Measurements from ENCODE around the gene TMEM132D. TPM values are rescaled to one million over a fixed set of nuclear protein-coding genes. Genes with fewer than 3 reads are reported as not detected.

The TMEM132D gene
- polyA plus RNA-seq, 1 experiment, result not detected

GRCh38 chr12:129073157-129073915 lies 830.5 kb downstream of the TMEM132D start:
- POLR2A ChIA-PET, result no interaction called here
- TF ChIP-seq CTCF (IDR thresholded peaks at IDR 0.05; ENCODE audit: low read depth, low read length), result no peak
- no peaks in the 10 kb centered on the region for H3K27me3 ChIP-seq (ENCODE audit: control insufficient read depth, insufficient read depth, low read length)

GRCh38 chr12:129071362-129071761 lies 832.5 kb downstream of the TMEM132D start:
- POLR2A ChIA-PET, result no interaction called here
- CTCF ChIA-PET, result no interaction called here
- no peak for TF ChIP-seq CTCF (IDR thresholded peaks at IDR 0.05; ENCODE audit: low read depth, low read length)
- Histone ChIP-seq H3K4me3 (ENCODE audit: low read depth, low read length) (no peak overlapping the region), H3K27ac (ENCODE audit: low read depth, low read length) (no peak overlapping the region), H3K9me3 (ENCODE audit: control insufficient read depth, insufficient read depth, low read length) (peaks cover 72% of the 10 kb centered on the region), H3K27me3 (ENCODE audit: control insufficient read depth, insufficient read depth, low read length) (no peaks in the 10 kb centered on the region)
- DNase-seq (ENCODE audit: low read depth, low spot score), result no peak

More at GRCh38 chr12:129073157-129073915, 830.5 kb downstream of the TMEM132D start:
- CTCF ChIA-PET, result no interaction called here
- DNase-seq (ENCODE audit: low read depth, low spot score), result no peak
- Histone ChIP-seq H3K27ac (ENCODE audit: low read depth, low read length) (no peak overlapping the region), H3K4me3 (ENCODE audit: low read depth, low read length) (no peak overlapping the region), H3K9me3 (ENCODE audit: control insufficient read depth, insufficient read depth, low read length) (peaks cover 68% of the 10 kb centered on the region)

GRCh38 chr12:129069886-129070285 lies 833.9 kb downstream of the TMEM132D start:
- DNase-seq (ENCODE audit: low read depth, low spot score), result no peak
- CTCF ChIA-PET, result no interaction called here
- no peaks in the 10 kb centered on the region for H3K27me3 ChIP-seq (ENCODE audit: control insufficient read depth, insufficient read depth, low read length)

GRCh38 chr12:129068684-129069083 lies 835.1 kb downstream of the TMEM132D start:
- Histone ChIP-seq H3K27me3 (ENCODE audit: control insufficient read depth, insufficient read depth, low read length) (no peaks in the 10 kb centered on the region), H3K9me3 (ENCODE audit: control insufficient read depth, insufficient read depth, low read length) (peaks cover 77% of the 10 kb centered on the region), H3K4me3 (ENCODE audit: low read depth, low read length) (no peak overlapping the region), H3K27ac (ENCODE audit: low read depth, low read length) (no peak overlapping the region)
- CTCF ChIA-PET, result no interaction called here
- no peak for DNase-seq (ENCODE audit: low read depth, low spot score)
- TF ChIP-seq CTCF (IDR thresholded peaks at IDR 0.05; ENCODE audit: low read depth, low read length), result no peak
- POLR2A ChIA-PET, result no interaction called here

More at GRCh38 chr12:129069886-129070285, 833.9 kb downstream of the TMEM132D start:
- Histone ChIP-seq H3K9me3 (ENCODE audit: control insufficient read depth, insufficient read depth, low read length) (peaks cover 77% of the 10 kb centered on the region), H3K27ac (ENCODE audit: low read depth, low read length) (no peak overlapping the region), H3K4me3 (ENCODE audit: low read depth, low read length) (no peak overlapping the region)
- TF ChIP-seq CTCF (IDR thresholded peaks at IDR 0.05; ENCODE audit: low read depth, low read length), result no peak
- POLR2A ChIA-PET, result no interaction called here

- POLR2A ChIA-PET, result no interaction called here
- CTCF ChIA-PET, result no interaction called here
- H3K4me3 ChIP-seq (ENCODE audit: low read depth, low read length), result no peak overlapping the region
- no peak for TF ChIP-seq CTCF (IDR thresholded peaks at IDR 0.05; ENCODE audit: low read depth, low read length)
- peaks cover 71% of the 10 kb centered on the region for H3K9me3 ChIP-seq (ENCODE audit: control insufficient read depth, insufficient read depth, low read length)
- no peak overlapping the region for H3K27ac ChIP-seq (ENCODE audit: low read depth, low read length)
- no peaks in the 10 kb centered on the region for H3K27me3 ChIP-seq (ENCODE audit: control insufficient read depth, insufficient read depth, low read length)
- DNase-seq (ENCODE audit: low read depth, low spot score), result no peak
Measured at GRCh38 chr12:129067491-129067890, 836.3 kb downstream of the TMEM132D start.

All from AG04450 (cell line).